Measurements from ENCODE around the gene DLX5.
"Not testable (repeated sequence)": the region's sequence is repeated elsewhere in the genome, so short reads cannot be mapped to it uniquely, and the experiment has no call there.

DLX5 gene

GRCh38 chr7:97024209-97025129 lies at the start of gene DLX5:
DLX5 (minus strand) TSS chr7:97024831; CDS start chr7:97024623, 208 bp downstream.
- no peak for DNase-seq

- not testable (repeated sequence) for DNase-seq
Observed at GRCh38 chr7:97072025-97072424, 47.4 kb upstream of the DLX5 start.

GRCh38 chr7:97064972-97065587 lies 40.4 kb upstream of the DLX5 start:
- no peak for DNase-seq

DNA sequence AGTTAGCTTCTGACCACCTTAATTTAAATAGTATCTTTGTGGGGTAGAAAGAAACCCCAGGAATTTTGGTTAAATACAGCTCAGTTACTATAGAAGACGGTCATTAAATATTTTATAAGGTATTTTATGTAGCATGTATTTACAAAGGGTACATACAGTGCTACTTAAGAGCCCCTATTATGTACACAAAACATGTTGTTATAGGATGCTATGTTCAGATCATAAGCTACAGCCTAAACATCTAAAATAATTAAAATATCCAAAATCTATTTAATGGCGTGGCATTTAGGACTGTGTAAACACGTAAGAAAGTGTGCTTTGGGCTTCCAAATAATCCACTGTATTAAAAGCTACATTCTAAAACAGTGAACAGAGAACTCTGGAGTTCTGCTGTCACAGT lies 39.4 kb upstream of the DLX5 start:
- DNase-seq: no peak

DNA sequence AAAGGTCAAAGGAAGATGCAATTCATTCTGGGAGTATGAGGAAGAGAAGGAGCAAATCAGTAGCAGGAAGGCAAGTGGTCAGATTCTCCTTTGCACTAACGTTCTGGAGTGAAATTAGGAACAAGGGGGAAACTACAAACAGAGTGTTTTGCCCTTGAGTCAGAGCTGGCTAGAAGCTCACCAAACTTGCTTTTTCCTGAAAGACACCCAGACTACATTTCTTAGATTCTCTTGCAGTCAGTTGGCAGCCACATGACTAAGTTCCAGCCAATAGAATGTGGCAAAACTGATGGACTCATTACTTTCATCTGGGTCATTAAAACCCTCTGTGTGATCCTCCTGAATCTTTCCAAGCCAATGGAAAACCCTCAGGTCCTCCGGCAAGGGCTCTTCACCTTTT lies 18.6 kb upstream of the DLX5 start:
- no peak for DNase-seq

DNA sequence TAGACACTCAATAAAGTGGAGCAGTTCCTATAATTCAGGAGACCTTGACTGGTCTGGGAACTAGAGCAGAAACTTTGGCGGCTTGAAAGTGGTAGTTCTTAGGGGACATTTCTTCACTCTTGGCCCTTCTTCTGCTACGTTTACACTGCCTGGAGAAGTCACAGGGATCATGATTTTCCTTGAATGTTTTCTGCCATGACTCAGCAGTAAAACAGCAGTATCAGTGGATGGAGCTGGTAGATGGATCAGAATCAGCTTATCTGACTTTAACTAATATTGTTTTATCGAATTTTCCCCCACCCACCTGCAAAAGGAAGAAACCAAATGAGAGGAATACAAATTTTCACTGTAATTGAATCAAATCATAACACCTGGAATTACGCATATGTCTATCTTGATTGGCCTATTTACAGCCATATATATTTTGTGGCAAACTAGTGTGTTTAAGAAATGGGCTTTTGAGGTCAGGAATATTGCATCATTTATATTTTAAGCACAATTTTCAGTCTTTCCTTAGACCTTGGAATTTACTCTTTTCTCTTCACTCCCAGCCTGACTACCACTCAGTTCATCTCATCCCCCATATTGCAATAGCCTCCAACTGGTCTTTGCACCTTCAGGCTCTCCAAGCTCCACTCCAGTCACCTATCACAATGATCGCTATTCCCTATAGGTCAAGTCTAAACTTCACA lies 14.9 kb upstream of the DLX5 start:
- DNase-seq: no peak

GRCh38 chr7:97034213-97034852 lies 9.7 kb upstream of the DLX5 start:
- DNase-seq: not testable (repeated sequence)

GRCh38 chr7:97027427-97028234 lies 3.0 kb upstream of the DLX5 start:
- peak; percentile 9 to 44 (median 40) for DNase-seq

GRCh38 chr7:97026715-97027426 lies 2.2 kb upstream of the DLX5 start:
- DNase-seq: no peak

- DNase-seq: peak in 1 of 4 experiments; percentile 8
Observed at GRCh38 chr7:97025983-97026714, 1.5 kb upstream of the DLX5 start.

DNA sequence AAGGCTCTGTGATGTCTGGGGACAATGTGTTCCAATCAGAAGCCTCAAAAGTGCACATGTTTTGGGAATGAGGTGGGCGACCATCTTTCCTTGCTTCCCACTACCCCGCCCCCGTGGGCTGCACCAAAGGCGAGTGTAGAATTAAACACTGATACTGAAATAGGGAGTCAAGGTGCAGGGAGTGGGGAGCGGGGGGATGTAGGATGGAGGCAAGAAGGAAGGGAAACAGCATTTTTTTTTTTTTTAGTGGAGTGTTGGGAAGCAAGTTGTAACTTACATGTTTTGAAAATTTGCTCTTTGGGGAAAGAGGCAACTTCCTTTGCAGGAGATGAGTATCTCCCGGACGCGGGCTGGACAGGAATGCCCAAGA lies 484 bp upstream of the DLX5 start:
- no peak for DNase-seq

GRCh38 chr7:97022491-97023306 lies 1.9 kb downstream of the DLX5 start:
- DNase-seq: no peak

DNA sequence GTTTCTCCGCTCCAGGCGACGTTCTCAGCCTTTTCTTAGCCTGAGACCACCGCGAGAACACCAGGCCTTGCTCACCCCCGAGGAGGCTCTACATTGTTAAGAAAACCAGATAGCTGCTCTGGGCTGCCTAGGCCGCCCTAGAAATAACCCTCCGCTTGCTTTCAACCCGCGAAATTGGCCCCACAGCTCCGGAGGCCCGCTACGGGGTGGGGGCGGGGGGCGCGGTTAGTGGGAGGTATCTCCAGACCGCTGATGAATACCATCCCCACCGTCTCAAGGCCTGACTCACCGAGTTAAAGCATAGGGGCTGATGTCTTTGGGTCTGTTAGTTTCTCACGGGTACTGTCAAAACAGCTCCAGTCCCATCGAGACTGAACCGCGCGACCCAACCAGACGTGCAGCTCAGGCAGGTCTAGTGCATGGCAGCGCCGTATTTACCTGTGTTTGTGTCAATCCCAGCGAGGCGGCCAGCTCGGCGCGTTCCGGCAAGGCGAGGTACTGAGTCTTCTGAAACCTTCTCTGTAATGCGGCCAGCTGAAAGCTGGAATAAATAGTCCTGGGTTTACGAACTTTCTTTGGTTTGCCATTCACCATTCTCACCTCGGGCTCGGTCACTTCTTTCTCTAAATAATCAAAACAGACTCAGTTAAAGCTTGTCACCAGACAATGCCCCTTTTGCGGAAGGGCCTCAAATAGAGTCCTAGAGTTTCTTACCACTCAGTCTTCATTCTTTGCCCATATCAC lies 2.7 kb downstream of the DLX5 start:
- no peak for DNase-seq

DNA sequence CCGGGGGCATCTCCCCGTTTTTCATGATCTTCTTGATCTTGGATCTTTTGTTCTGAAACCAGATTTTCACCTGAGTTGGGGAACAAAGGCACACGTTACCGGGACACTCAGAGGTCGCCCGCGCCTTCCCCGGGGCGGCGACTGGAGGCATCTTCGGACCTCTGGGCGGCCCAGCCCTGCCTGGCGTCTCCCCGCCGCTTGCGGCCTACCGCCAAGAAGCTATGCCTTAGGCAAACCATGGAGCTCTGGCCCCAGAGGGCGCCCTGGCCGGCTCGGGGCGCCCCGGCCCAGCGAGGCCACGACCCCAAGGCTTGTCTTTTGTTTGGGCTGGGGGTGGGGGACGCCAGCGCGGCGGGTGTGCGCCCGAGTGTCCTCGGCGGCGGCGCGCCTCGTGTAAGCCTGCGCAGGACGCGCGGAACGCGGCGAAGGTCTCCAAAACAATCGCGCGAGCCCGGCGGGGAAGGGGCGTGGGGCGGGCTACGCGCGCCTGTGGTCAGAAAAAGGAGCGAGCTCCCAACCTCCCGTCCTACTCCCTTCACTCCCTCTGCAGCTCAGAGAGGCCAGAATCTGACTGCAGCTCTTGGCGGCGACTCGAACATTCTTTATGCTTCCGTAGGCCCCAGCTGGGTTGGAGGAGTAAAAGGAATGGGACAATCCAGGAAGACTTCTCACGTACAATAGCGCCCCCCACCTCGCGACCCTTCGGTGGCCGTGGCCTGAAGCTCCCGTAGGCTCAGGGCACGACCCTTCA lies 3.5 kb downstream of the DLX5 start:
- no peak for DNase-seq

DNA sequence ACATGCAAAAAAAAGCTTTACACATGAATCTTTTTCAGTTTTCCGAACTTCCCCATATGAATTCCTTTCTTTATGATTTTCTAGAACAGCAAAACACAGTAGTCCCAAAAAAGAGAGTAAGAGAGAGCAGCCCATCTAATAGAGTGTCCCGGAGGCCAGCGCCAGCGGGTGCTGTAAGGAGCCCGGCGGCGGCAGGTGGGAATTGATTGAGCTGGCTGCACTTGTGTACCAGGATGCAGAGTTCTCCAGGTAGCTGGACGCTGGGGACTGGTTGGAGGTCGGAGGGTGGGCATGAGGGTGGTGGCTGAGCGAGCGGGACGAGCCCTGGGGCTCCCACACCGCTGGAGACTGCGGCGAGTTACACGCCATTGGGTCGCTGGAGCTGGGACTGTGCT lies 4.0 kb downstream of the DLX5 start:
- no peak for DNase-seq

DNA sequence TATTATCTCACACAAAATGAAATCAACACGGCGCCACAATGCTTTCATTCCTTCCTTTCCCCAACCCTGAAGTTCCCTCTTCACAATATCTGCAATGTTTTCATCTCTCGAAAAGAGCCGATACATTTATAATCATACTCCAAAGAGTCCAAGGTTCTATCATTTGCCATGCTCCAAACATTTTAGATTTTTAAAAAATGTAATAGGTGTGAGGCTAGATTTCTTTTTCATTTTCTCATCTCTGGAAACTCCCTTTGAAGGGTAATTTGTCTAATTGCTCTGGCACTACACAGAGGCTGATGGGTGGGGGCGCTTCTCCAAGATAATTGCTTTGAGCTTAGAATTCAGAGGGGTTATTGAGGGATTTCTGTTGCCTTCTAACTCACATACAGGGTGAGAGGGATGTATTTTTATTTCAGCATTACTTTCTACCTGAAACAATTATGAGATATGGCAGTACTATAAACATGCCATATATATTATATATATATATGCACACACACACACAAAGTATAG lies 4.9 kb downstream of the DLX5 start:
- DNase-seq: no peak

DNA sequence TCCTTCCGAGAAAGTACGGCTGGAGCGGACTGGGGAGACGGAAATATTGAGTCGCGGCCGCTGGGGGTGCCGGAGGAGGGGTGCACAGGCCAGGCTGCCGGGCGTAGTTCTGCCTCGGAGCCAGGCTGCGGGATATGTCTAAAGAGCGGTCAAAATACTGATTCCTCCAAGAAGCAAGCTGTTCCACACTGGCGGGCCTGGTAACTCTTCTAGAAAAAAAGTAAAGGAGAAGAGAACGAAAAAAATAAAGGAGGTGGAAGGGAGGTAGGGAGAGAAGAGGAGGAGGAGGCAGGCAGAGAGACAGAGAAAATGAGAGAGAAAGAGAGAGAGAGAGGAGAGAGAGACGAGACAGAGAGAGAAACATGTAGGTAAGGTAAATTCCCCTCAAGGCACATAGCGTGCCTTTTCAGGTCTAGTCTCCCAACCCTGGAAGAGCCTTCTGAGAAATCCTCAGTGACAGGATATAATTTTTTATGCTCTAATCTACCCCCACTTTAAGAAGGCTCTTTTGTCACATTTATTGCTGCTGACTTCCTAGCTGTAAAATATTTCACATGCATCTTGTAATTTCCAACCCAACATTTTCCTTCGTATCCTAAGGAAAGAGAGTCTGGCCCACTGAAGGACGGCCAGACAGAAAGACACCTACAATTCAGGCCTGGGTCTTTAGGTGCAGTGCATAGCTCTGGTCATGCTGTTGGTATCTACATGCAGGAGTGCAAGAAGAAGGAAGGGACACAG lies 5.7 kb downstream of the DLX5 start:
- no peak for DNase-seq
